ENCODE measurements around the gene MINDY3.

DNA sequence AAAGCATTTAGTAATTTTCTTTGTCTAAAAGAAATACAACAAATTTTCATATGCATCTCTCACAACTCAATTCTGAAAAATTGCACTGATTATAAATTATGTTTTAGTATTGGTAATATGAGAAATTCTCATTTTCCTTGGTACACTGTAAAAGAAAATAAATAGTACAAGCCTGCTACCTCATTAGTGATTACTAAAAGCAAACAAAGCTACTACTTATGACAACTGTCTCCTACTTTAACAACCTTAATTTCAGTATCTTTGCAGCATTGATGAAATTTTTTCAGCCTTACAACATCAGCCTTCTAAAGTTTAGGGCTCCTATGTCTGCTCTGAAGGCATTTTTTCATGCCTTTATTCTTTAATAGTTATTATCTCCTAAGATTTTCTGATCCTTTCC is 65.7 kb downstream of the MINDY3 start:
- no peak for TF ChIP-seq YY1 (IDR thresholded peaks at IDR 0.05; ENCODE audit: insufficient read depth, insufficient read length)
- no peak for TF ChIP-seq ZNF274 (IDR thresholded peaks at IDR 0.05; ENCODE audit: low read depth, low read length)
